K562 (cell line): Measurements from ENCODE around the gene FGG.

Source experiments
- HDAC2 ChIP-seq: fragments of 450-650 bp; IDR thresholded peaks from 2 replicates; pipeline ENCODE4 v1.6.1; 2016; ENCODE audit warnings: mild to moderate bottlenecking
- JUNB ChIP-seq: fragments of 450-650 bp; formaldehyde crosslinking; conservative IDR thresholded peaks from 2 replicates; pipeline ENCODE4 v1.4.0; 2020; ENCODE audit warnings: mild to moderate bottlenecking
- MAX ChIP-seq: sonication (generic); formaldehyde crosslinking; IDR thresholded peaks from 2 replicates; pipeline ENCODE4 v1.9.0; 2022; ENCODE audit warnings: mild to moderate bottlenecking, missing genetic modification reagents
- RBM17 ChIP-seq: fragments of 200-400 bp; formaldehyde crosslinking; IDR thresholded peaks from 2 replicates; pipeline ENCODE4 v1.6.1; 2017; ENCODE audit warnings: low read depth, mild to moderate bottlenecking, low read length, borderline replicate concordance

DNA sequence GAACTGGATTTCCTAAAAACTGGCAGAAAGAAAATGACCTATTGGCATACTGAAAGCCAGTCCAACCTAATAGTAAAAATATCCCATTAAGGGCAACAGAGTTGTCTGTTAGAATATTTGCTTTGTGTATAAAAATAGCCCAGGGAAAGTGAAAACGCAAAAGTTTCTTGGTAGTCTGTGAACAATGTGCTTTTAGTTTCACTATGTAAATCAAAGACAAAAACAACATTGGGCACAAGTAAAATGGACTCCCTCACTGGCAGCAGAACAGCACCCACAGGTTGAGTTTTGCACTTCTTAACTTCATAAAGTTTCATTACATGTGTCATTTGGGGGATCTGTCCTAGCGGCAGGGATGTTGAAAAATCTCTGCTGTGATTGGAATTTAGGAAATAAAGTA is 4.3 kb upstream of the FGG start:
- TF ChIP-seq JUNB (CRISPR knock-in tag) = no peak
- no peak for TF ChIP-seq MAX
- no peak for TF ChIP-seq RBM17
- TF ChIP-seq HDAC2 = no peak
